HG02759 (cell line): ENCODE data around the gene LPCAT1.
"Not testable (repeated sequence)": the region's sequence is repeated elsewhere in the genome, so short reads cannot be mapped to it uniquely, and the experiment has no call there.

ENCODE experiments used
- ATAC-seq: cut with Tn5 transposase; IDR thresholded peaks from one replicate; pipeline ENCODE4 v1.9.1; 2021; ENCODE audit warnings: mild to moderate bottlenecking, moderate library complexity; ENCODE audit not compliant: unreplicated experiment

Gene LPCAT1

DNA sequence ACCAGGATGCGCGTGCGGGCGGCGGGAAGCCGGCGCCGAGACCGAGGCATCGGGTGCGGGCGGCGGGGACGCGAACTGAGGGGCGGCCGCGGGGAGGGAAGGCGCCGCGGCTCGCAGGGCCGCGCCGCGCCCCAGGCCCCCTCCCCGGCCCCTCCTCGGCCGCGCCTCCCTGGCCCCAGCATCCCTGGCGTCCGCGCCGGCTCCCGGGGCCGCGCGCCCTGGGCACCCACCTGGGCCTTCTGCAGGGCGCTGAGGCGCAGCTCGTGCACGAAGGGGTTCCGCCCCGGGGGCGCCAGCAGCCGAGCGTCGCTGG lies 324 bp downstream of the LPCAT1 start:
- peak; percentile 43 for ATAC-seq

DNA sequence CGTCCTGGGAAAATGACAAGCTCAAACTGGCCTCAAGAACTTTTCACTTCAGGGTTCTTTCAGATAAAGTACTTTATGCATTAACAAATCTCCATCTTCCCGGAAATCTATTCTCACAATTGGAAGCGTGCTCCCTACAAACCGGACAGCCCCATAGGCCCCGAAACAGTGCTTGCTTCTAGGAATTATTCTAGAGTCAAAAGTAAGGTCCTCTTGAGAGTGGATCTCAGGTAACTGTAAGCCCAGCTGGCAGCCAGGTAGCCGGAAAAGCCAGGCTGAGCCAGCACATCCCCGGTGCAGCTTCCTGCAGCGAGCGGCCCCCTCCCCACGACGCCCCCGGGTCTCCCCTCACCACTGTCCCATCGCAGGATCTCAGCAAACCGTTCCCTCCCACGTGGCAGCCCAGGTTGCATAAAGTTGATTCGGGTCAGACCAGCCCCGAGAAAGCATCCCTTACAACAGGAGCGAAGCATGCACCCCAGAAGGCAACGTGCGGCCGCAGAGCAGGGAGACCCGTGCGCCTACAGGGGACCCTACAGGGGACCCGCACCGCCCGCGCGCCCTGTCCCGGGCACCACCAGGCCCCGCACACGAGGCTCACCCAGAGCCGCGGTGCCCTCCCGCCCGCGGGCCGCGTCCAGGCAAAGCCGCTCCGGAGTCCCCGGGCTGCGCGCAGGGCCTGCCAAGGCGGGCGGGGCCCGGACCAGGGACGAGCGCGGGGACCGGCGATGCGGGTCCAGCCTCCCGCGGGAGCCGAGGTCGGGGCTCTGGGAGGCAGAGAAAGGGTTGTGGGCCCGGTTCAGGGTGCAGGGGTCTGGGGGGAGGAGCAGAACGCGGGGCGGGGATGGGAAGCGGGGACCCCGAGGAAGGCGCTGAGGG lies 920 bp downstream of the LPCAT1 start:
- peak; percentile 4 for ATAC-seq

GRCh38 chr5:1521671-1522600 lies 1.8 kb downstream of the LPCAT1 start:
- no peak for ATAC-seq

GRCh38 chr5:1520791-1521453 lies 2.8 kb downstream of the LPCAT1 start:
- ATAC-seq: no peak

GRCh38 chr5:1519631-1520210 lies 4.0 kb downstream of the LPCAT1 start:
- ATAC-seq: no peak

DNA sequence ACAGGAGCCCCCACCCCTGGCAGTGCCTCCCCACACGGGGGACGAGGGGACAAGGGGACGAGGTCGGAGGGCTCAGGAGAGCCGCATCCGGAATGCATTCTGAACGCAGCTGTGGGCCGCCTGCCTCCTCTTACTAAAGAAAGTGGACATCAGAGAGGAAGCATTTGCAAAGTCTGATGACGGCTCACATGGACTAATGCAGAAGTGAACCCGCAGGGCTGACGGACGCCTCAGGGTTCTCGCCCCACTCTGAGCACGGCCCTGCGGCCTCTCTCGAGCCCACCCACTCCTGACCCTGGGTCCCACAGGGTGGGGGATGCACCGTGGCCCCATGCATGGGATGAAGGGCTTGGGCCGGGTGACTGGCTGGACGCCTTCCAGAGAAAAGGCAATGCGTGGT lies 5.9 kb downstream of the LPCAT1 start:
- no peak for ATAC-seq

GRCh38 chr5:1516615-1517601 lies 6.9 kb downstream of the LPCAT1 start:
- ATAC-seq: no peak

DNA sequence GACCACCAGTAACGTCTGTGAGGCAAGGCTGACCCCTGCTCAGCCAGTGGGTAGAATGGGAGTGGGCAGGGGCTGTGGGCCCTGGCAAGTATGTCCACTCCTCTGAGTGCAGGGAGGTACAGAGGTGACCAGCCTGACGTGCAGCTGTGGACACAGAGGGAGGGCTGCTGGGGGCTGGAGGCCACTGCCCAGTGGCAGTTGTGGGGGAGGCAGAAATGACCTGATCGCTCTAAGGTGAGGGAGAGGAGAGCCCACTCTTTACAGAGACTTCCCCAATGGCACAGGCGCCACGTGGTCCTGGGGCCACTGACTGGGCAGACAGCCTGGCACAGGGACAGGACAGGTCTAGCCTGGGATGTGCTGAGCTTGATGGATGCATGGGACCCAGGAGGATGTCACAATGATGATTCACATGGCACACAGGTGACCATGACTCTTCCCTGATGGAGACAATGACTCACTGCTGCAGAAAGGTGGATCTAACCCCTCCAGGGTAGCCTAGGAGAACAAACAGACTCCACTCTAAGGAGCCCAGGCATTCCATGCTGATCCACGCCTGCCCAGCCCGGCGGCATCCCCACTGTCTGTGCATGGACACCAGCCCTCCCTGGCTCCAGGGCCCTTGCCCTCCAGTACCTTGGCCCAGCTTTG lies 7.7 kb downstream of the LPCAT1 start:
- no peak for ATAC-seq

GRCh38 chr5:1515311-1515920 lies 8.3 kb downstream of the LPCAT1 start:
- ATAC-seq: no peak

DNA sequence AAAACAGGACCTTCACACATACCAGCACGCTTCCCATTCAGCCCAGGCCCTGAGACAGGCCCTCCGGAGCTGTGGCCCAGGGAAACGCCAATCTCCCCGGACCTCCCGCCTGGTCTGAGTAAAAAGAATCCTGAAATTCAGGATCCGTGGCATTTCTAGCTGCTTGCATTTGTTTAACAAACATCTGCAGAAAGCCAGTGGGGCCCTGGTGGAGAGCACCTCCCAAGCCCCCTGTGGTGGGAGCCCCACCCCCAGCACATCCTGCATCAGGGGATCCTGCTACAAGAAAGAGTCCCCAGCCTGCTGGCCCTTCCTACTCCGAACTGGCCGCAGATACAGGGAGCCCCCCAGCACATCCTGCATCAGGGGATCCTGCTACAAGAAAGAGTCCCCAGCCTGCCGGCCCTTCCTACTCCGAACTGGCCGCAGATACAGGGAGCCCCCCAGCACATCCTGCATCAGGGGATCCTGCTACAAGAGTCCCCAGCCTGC lies 8.9 kb downstream of the LPCAT1 start:
- not testable (repeated sequence) for ATAC-seq

DNA sequence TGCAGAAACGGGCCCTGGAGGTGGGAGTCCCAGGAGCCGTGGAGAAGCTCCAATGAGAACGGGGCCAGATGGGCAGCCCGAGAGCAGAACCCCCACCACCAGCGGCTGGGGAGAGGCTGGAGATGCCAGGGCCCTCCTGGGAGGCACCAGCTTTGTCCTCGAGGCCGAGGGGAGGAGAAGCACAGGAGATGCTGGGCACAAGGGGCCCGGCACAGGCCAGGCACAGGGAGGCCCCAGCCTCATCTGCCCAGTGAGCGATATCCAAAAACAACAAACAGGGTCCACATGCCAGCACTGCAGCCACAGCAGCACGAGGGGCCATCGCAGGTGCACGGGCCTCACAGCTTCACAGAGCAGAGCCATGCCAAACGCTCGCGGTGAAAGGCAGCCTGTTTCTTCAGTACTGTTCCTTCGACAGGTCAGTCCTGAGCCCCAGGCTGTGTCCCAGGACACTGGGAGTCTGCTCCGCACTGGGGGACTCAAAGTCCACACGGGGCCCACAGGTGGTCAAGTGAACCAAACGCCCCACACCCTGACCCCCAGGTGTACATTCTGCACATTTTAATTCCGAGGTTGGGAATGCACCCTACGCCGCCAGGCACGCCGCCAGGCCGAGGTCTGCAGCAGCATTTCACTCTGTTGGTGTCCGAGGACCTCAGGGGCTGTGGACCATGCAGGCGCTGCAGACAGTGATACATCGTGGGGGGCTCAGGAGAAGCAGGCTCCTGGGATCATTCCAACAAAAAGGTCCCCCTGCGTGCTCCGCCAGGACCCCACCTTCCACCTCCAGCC lies 9.5 kb downstream of the LPCAT1 start:
- ATAC-seq: no peak

DNA sequence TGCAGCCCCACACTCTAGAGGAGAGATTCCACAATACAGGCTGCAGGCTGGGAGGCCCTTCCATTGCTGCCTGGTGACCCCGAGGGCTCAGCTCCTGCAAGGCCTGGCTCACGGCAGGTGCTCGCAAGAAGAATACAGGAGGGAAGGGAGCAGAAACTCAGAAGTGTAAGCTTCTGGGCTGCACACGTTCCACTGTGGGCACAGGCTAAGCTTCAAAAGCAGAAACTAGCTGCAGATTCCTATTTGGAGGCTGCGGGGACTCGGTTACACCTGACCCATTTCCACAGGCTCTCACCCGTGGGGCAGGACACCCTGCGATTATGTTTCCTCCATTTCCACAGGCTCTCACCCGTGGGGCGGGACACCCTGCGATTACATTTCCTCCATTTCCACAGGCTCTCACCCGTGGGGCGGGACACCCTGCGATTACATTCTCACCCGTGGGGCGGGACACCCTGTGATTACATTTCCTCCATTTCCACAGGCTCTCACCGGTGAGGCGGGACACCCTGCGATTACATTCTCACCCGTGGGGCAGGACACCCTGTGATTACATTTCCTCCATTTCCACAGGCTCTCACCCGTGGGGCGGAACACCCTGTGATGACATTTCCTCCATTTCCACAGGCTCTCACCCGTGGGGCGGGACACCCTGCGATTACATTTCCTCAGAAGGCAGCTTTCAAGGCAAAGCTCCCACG lies 10.3 kb downstream of the LPCAT1 start:
- ATAC-seq: no peak

GRCh38 chr5:1512541-1513291 lies 11.0 kb downstream of the LPCAT1 start:
- no peak for ATAC-seq

GRCh38 chr5:1511651-1512540 lies 11.9 kb downstream of the LPCAT1 start:
- peak; percentile 58 for ATAC-seq

GRCh38 chr5:1511048-1511447 lies 12.7 kb downstream of the LPCAT1 start:
- ATAC-seq: no peak

- no peak for ATAC-seq
Observed at GRCh38 chr5:1510631-1511030, 13.1 kb downstream of the LPCAT1 start.
